ENCODE data around the gene ASMTL.

GRCh38 chrX:1418901-1419544, 33.7 kb downstream of the ASMTL start:
- TF ChIP-seq EP300 (IDR thresholded peaks at IDR 0.05; ENCODE audit: low read depth), result no peak
- TF ChIP-seq, protein P1, sequence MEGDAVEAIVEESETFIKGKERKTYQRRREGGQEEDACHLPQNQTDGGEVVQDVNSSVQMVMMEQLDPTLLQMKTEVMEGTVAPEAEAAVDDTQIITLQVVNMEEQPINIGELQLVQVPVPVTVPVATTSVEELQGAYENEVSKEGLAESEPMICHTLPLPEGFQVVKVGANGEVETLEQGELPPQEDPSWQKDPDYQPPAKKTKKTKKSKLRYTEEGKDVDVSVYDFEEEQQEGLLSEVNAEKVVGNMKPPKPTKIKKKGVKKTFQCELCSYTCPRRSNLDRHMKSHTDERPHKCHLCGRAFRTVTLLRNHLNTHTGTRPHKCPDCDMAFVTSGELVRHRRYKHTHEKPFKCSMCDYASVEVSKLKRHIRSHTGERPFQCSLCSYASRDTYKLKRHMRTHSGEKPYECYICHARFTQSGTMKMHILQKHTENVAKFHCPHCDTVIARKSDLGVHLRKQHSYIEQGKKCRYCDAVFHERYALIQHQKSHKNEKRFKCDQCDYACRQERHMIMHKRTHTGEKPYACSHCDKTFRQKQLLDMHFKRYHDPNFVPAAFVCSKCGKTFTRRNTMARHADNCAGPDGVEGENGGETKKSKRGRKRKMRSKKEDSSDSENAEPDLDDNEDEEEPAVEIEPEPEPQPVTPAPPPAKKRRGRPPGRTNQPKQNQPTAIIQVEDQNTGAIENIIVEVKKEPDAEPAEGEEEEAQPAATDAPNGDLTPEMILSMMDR (IDR thresholded peaks at IDR 0.05), result no peak
- TF ChIP-seq POLR2A (IDR thresholded peaks at IDR 0.05), result no peak
- TF ChIP-seq POLR2AphosphoS5 (IDR thresholded peaks at IDR 0.05), result no peak
